ENCODE data around the gene MAP10.

DNA sequence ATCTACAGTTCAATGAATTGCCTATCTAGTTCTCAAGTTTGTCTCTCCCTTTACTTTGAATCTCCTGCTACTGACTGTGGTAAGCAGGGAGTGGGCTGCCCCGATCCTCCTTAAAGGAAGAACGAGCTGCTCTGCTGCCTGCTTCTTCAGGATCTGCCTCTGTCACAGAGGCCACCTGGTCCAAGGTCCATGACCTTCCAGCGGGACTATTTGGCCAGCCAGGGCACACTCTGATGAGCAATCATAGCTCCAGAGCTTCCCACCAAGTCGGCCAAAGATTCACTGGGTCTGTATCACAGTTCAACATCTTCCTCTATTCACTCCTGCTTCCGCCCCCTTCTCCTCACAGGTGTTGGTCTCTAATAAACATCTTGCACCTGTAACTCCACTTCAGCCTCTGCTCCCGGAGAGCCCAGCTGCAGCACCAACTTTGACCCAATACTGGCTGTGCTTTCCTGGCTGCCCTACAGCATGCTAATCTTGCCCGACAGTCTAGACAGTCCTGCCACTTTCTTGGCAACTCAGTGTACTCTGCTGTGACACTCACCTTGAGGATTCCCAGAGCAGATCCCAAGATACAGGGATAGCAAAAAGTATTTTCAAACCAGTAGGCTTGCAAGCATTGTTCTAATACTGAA, 16.9 kb upstream of the MAP10 start:
- TF ChIP-seq POLR2A (IDR thresholded peaks at IDR 0.05; ENCODE audit: low read length) (no peak), GATA1 (IDR thresholded peaks at IDR 0.05; ENCODE audit: low read depth, low read length) (no peak)
